SK-N-MC (cell line): ENCODE measurements around the gene DDX39B.

ENCODE experiments used
- EZH2 ChIP-seq: fragments of 200-600 bp; sonication (generic); IDR thresholded peaks from one replicate; pipeline ENCODE4 v1.6.1; 2017; ENCODE audit warnings: antibody characterized with exemption
- POLR2AphosphoS5 ChIP-seq: IDR thresholded peaks from 2 replicates; pipeline ENCODE4 v1.6.1; 2012; ENCODE audit warnings: mild to moderate bottlenecking, low read depth, low read length, borderline replicate concordance

DNA sequence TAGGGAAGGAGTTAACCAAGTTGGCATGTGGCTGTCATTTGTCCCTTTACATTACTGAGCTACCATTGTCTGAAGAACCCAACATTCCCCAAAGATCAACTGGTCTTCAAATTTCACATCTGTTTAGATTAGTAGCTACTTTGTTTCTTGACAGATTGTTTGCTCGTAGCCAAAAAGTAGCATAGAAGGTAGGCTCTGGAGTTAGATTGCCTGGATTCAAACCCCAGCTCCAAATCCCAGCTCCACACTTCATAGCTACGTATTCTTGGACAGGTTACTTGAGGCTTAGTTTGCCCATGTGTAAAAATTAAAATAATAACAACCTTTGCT, 6.7 kb upstream of the DDX39B start:
- TF ChIP-seq EZH2, result no peak
- TF ChIP-seq POLR2AphosphoS5, result no peak
